Endothelial cell of umbilical vein (primary cell): ENCODE data around the gene SLC38A6. TPM values are rescaled to one million over a fixed set of nuclear protein-coding genes. Genes with fewer than 3 reads are reported as not detected.

Experiments
- BruUV-seq: library from RNA; stranded (reverse); fragments of 400-500 nt; replicated peaks from 2 replicates; lab custom pipeline; 2021; lab: Mats Ljungman, UMichigan
- CTCF ChIA-PET: fragments of 300-600, 350-600 bp; sonication (Branson Sonifier 250); formaldehyde crosslinking; loops from one replicate; lab custom pipeline; 2021; ENCODE audit warnings: antibody characterized with exemption, inconsistent platforms; lab: Charles Lee
- POLR2A ChIA-PET: fragments of 300-600, 350-600 bp; sonication (Branson Sonifier 250); formaldehyde crosslinking; loops from one replicate; lab custom pipeline; 2021; ENCODE audit warnings: antibody characterized with exemption, inconsistent platforms; lab: Charles Lee
- DNase-seq: peaks from one replicate; pipeline ENCODE4 v3.0.0-alpha.2; 2011; ENCODE audit warnings: low read depth, low spot score
- FAIRE-seq: peaks from 2 replicates; lab custom pipeline; 2011; peaks lifted over from hg19 to GRCh38; lab: Jason Lieb, UNC
- H2AFZ ChIP-seq: 2 replicates; pipeline ENCODE4 v1.6.0; 2012; ENCODE audit warnings: low read depth, low read length, control low read depth, inconsistent platforms
- H3K27ac ChIP-seq: 2 replicates; pipeline ENCODE4 v1.5.1; 2011; ENCODE audit warnings: low read depth, mild to moderate bottlenecking, control low read depth, low read length, moderate library complexity; ENCODE audit not compliant: insufficient read depth
- H3K27me3 ChIP-seq, 2 experiments: 2 replicates each; pipeline versions ENCODE4 v1.6.0 to v1.6.1; 2011; ENCODE audit warnings: low read length in 2 of 2, mixed read lengths in 1 of 2; ENCODE audit not compliant: control insufficient read depth in 2 of 2, insufficient read depth in 2 of 2
- H3K36me3 ChIP-seq, 2 experiments: 2 replicates in 1 of 2; 3 replicates in 1 of 2; pipeline ENCODE4 v1.5.1; 2011; ENCODE audit warnings: low read length in 2 of 2, mild to moderate bottlenecking in 1 of 2, moderate library complexity in 1 of 2; ENCODE audit not compliant: control insufficient read depth in 2 of 2, insufficient read depth in 2 of 2; ENCODE audit errors: extremely low read depth in 1 of 2
- H3K4me1 ChIP-seq: 3 replicates; pipeline ENCODE4 v1.5.1; 2011; ENCODE audit warnings: mild to moderate bottlenecking, low read length; ENCODE audit not compliant: control insufficient read depth, insufficient read depth; ENCODE audit errors: extremely low read depth
- H3K4me2 ChIP-seq: 2 replicates; pipeline ENCODE4 v1.6.1; 2011; ENCODE audit warnings: low read length, control low read depth, mixed read lengths; ENCODE audit not compliant: insufficient read depth
- H3K4me3 ChIP-seq, 3 experiments: fragments of 200-600 bp in 1 of 3; sonication (generic), shearing (Covaris generic) in 1 of 3; replicated peaks in 1 of 3; 2 replicates each; pipeline ENCODE4 v1.5.1; 2011 to 2016; ENCODE audit warnings: control low read depth in 3 of 3, low read length in 3 of 3, mild to moderate bottlenecking in 2 of 3, inconsistent platforms in 1 of 3, low read depth in 1 of 3, moderate library complexity in 1 of 3; ENCODE audit not compliant: insufficient read depth in 1 of 3
- H3K79me2 ChIP-seq: 2 replicates; pipeline ENCODE4 v1.6.0; 2012; ENCODE audit warnings: low read length, inconsistent platforms; ENCODE audit not compliant: control insufficient read depth, insufficient read depth
- H3K9ac ChIP-seq: replicated peaks from 2 replicates; pipeline ENCODE3; 2011; ENCODE audit warnings: low read length, control low read depth; ENCODE audit not compliant: insufficient read depth; ENCODE audit errors: extremely low read depth
- H3K9me1 ChIP-seq: replicated peaks from 3 replicates; pipeline ENCODE4 v1.6.0; 2011; ENCODE audit warnings: mild to moderate bottlenecking, low read length; ENCODE audit not compliant: control insufficient read depth, insufficient read depth; ENCODE audit errors: extremely low read depth
- H3K9me3 ChIP-seq: replicated peaks from 2 replicates; pipeline ENCODE4 v1.5.1; 2012; ENCODE audit warnings: low read length, inconsistent platforms; ENCODE audit not compliant: control insufficient read depth, insufficient read depth
- H4K20me1 ChIP-seq: replicated peaks from 2 replicates; pipeline ENCODE3; 2011; ENCODE audit warnings: mild to moderate bottlenecking, low read length; ENCODE audit not compliant: control insufficient read depth, insufficient read depth; ENCODE audit errors: extremely low read depth
- EZH2 ChIP-seq: IDR thresholded peaks from 2 replicates; pipeline ENCODE4 v1.6.1; 2012; ENCODE audit warnings: borderline replicate concordance, low read depth, mild to moderate bottlenecking, moderate library complexity, low read length, inconsistent platforms; ENCODE audit not compliant: severe bottlenecking
- GATA2 ChIP-seq: IDR thresholded peaks from 2 replicates; pipeline ENCODE4 v1.7.0; 2011; ENCODE audit warnings: low read depth, mild to moderate bottlenecking, moderate library complexity, mixed read lengths, low read length; ENCODE audit not compliant: insufficient read length, insufficient read depth
- JUN ChIP-seq: IDR thresholded peaks from 2 replicates; pipeline ENCODE4 v1.6.1; 2011; ENCODE audit warnings: borderline replicate concordance, low read depth; ENCODE audit not compliant: insufficient read length, insufficient read depth
- MYC ChIP-seq: IDR thresholded peaks from one replicate; pipeline ENCODE4 v1.6.1; 2011; ENCODE audit warnings: mild to moderate bottlenecking, low read depth, low read length
- POLR2A ChIP-seq: IDR thresholded peaks from 2 replicates; pipeline ENCODE4 v1.6.1; 2012; ENCODE audit warnings: low read depth, mild to moderate bottlenecking, control low read depth, low read length
- POLR2AphosphoS5 ChIP-seq: IDR thresholded peaks from 2 replicates; pipeline ENCODE4 v1.6.1; 2012; ENCODE audit warnings: low read depth, mild to moderate bottlenecking, control low read depth, low read length, moderate library complexity; ENCODE audit not compliant: insufficient read depth
- dilution Hi-C: fragments of 300-500 bp; cut with MboI; formaldehyde crosslinking; loops from one replicate; pipeline ENCODE4 v1.15.0; 2019; ENCODE audit warnings: low sequenced_read_pairs; ENCODE audit not compliant: extremely low pct_ligation_motif_present
- intact Hi-C: fragments of 100-400 bp; cut with micrococcal nuclease; formaldehyde crosslinking; loops from one replicate; pipeline ENCODE4 v1.10.0; 2022
- polyA plus RNA-seq, 4 experiments: library from polyadenylated mRNA; depleted of rRNA in 3 of 4; stranded (reverse) in 3 of 4; unstranded in 1 of 4; fragments of >200 nt; gene quantifications; 2 replicates each; pipeline versions ENCODE4 v1.2.1 to v1.2.3, GENCODE V29; 2011 to 2012; ENCODE audit warnings: missing spikeins in 1 of 4
- total RNA-seq: library from RNA; stranded (reverse); gene quantifications from 2 replicates; pipeline ENCODE4 v1.2.3, GENCODE V29; 2021
- TF ChIP-seq, protein P1 (sequence below): IDR thresholded peaks from 2 replicates; pipeline ENCODE4 v1.6.1; 2011; ENCODE audit not compliant: insufficient read depth, insufficient read length
- TF ChIP-seq, protein P2 (sequence below), 2 donors: IDR thresholded peaks; 1 replicate in 1 of 2; 2 replicates in 1 of 2; pipeline ENCODE4 v1.5.1; 2011; ENCODE audit warnings: low read length in 2 of 2, mild to moderate bottlenecking in 2 of 2, moderate library complexity in 2 of 2, control low read depth in 1 of 2, inconsistent platforms in 1 of 2, low read depth in 1 of 2; ENCODE audit not compliant: insufficient read depth in 1 of 2; ENCODE audit errors: extremely low read depth in 1 of 2

The SLC38A6 gene
- total and polyA plus RNA-seq, 2 donors (not counting 3 experiments of a cell fraction or from before 2014, with no cell fraction given), result 17.3 to 24.6 TPM

DNA sequence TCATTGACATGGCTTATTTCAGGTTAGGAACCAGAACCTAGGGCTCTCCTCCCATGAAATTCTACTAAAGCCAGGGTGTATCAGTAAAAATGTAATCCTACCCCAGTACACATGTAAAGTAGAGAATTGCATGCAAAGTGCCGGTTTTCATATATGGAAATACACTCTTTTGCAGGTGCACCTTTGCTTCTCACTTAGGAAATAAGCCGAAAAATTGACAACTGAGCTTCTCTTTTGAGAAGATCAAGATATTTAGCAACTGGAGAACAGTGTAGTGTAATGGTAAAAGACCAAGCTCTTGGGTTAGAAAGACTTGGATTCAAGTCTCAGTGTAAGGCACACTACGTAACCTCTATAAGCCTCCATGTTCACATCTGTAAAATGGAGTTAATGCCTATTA lies 82.4 kb downstream of the SLC38A6 start:
- ChIA-PET CTCF (interaction anchor here (1.0 to 2.1 kb wide), 4 partner anchors 38 to 407 kb away, joined by 3 to 9 read pairs (median 4); no protein-coding TSS in a partner anchor), POLR2A (no interaction called here)
- Histone ChIP-seq H2AFZ (no peak overlapping the region), H3K27ac (no peak overlapping the region), H3K9me1 (no peaks in the 10 kb centered on the region), H4K20me1 (no peaks in the 10 kb centered on the region), H3K27me3 (no peaks in the 10 kb centered on the region), H3K4me1 (no peaks in the 10 kb centered on the region), H3K79me2 (no peaks in the 10 kb centered on the region), H3K9ac (no peak overlapping the region), H3K4me2 (no peak overlapping the region), H3K4me3 (no peak overlapping the region), H3K36me3 (no peaks in the 10 kb centered on the region), H3K9me3 (no peaks in the 10 kb centered on the region)
- no TSS peak for BruUV-seq
- no peak for TF ChIP-seq GATA2
- TF ChIP-seq, protein P1, sequence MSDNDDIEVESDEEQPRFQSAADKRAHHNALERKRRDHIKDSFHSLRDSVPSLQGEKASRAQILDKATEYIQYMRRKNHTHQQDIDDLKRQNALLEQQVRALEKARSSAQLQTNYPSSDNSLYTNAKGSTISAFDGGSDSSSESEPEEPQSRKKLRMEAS, result no peak
- TF ChIP-seq EZH2, result no peak
- no peak for TF ChIP-seq POLR2A
- TF ChIP-seq MYC, result no peak
- no peak for TF ChIP-seq JUN
- TF ChIP-seq, protein P2, sequence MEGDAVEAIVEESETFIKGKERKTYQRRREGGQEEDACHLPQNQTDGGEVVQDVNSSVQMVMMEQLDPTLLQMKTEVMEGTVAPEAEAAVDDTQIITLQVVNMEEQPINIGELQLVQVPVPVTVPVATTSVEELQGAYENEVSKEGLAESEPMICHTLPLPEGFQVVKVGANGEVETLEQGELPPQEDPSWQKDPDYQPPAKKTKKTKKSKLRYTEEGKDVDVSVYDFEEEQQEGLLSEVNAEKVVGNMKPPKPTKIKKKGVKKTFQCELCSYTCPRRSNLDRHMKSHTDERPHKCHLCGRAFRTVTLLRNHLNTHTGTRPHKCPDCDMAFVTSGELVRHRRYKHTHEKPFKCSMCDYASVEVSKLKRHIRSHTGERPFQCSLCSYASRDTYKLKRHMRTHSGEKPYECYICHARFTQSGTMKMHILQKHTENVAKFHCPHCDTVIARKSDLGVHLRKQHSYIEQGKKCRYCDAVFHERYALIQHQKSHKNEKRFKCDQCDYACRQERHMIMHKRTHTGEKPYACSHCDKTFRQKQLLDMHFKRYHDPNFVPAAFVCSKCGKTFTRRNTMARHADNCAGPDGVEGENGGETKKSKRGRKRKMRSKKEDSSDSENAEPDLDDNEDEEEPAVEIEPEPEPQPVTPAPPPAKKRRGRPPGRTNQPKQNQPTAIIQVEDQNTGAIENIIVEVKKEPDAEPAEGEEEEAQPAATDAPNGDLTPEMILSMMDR (IDR thresholded peaks at IDR 0.05; ENCODE audit: extremely low read depth in 1 of 2, insufficient read depth in 1 of 2, low read depth in 1 of 2, low read length in 2 of 2), result no peak
- TF ChIP-seq POLR2AphosphoS5, result no peak
- DNase-seq (no peak), FAIRE-seq (no peak)
- dilution Hi-C loops (no loop called here), intact Hi-C loops (no loop called here)
